Skeletal muscle tissue (tissue), 1 donor: ENCODE measurements around the gene SMIM11. TPM values are rescaled to one million over a fixed set of nuclear protein-coding genes. Genes with fewer than 3 reads are reported as not detected.

Experiments used
- total RNA-seq: library from RNA; depleted of rRNA; stranded (reverse); fragments of >200 nt; gene quantifications from one replicate; pipeline ENCODE4 v1.2.3, GENCODE V29; 2014

Gene SMIM11
- total RNA-seq, 1 donor from 2014 or later: 6.3 TPM

Other genes starting within 250 kb of the SMIM11 start
- gene KCNE2, start 11.5 kb upstream of the SMIM11 start, total RNA-seq: 1.6 TPM
- not detected for gene SMIM34, start 48.4 kb downstream of the SMIM11 start, total RNA-seq
- 0.52 TPM for gene KCNE1, start 136.7 kb downstream of the SMIM11 start, total RNA-seq
- 33.4 TPM for gene RCAN1, start 239.6 kb downstream of the SMIM11 start, total RNA-seq